Measurements from ENCODE around the gene GRIN2C.

- TF ChIP-seq, protein P1, sequence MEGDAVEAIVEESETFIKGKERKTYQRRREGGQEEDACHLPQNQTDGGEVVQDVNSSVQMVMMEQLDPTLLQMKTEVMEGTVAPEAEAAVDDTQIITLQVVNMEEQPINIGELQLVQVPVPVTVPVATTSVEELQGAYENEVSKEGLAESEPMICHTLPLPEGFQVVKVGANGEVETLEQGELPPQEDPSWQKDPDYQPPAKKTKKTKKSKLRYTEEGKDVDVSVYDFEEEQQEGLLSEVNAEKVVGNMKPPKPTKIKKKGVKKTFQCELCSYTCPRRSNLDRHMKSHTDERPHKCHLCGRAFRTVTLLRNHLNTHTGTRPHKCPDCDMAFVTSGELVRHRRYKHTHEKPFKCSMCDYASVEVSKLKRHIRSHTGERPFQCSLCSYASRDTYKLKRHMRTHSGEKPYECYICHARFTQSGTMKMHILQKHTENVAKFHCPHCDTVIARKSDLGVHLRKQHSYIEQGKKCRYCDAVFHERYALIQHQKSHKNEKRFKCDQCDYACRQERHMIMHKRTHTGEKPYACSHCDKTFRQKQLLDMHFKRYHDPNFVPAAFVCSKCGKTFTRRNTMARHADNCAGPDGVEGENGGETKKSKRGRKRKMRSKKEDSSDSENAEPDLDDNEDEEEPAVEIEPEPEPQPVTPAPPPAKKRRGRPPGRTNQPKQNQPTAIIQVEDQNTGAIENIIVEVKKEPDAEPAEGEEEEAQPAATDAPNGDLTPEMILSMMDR (IDR thresholded peaks at IDR 0.05) = no peak
- TF ChIP-seq EZH2 (IDR thresholded peaks at IDR 0.05) = no peak
Observed at GRCh38 chr17:74832421-74832820, 27.3 kb downstream of the GRIN2C start.
